HG03432 (cell line): ENCODE measurements around the gene REN.
A peak's percentile ranks its signal among the peaks of the same experiment; 100 is the strongest.

Source experiments
- ATAC-seq: cut with Tn5 transposase; IDR thresholded peaks from one replicate; pipeline ENCODE4 v1.9.1; 2021; ENCODE audit warnings: mild to moderate bottlenecking, moderate library complexity; ENCODE audit not compliant: unreplicated experiment

REN gene

DNA sequence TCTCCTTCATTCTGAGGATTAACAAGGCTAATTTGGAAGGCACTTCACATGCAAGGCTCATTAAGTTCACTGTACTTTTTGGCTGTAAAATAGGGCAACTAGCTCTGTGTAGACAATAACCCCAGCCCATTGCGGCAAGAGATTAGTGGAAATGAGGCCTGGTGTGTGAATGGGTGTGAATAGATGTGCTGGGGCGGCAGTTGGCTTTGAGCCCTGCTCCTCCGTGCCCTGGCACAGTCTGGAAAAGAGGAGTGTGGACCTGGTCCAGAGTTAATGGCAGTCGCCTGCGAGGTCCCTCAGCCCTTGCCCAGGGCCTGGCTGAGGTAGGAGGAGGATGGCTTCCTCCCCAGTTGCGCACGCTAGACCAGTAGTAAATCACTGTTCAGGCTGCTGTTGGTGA lies 25.3 kb upstream of the REN start:
- ATAC-seq: no peak

DNA sequence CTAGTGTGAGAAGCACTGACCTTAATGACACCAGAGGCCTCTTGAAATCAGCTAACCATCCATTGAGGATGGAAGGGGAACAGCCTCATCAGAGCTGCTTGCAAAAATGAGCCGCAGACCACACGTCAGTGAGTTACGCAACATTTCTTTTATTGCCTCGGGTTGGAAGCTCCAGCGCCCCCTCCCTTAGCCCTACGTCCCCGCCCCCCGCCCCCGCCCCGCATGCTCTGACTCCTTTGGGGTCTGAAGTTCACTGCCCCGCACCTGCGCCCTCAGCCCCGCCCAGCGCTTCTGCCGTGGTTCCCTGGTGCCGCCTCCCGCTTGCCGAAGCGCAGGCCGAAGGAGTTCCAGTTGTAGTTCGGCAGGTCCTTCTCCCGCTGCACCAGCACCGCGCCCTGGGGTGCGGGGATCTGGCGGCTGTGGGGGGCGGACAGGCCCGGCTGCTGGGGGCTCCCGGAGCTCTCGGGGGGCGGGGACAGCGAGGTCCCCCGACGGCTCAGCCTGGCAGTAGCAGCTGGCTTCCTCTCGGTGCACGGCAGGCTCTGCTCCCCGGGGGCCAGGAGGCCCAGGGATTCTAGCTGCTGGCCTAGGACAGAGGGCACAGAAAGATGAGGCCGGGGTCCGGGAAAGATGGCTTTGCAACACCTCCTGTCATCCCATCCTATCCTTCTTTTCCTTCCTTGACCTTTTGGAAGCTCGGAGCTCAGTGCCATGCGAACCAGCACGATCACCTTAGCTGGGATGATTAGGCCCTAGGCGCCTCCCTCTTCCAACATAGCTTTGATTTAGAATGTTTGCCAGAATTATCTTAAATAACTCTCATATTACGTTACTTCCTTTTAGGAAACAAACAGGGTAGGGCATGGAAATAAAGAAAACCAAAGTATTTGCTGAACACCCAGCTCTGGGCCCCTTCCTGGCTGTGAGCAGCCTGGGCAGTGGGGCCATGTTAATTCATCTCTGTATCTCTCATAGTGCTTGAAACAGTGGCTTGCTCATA lies 24.4 kb upstream of the REN start:
- ATAC-seq: no peak

DNA sequence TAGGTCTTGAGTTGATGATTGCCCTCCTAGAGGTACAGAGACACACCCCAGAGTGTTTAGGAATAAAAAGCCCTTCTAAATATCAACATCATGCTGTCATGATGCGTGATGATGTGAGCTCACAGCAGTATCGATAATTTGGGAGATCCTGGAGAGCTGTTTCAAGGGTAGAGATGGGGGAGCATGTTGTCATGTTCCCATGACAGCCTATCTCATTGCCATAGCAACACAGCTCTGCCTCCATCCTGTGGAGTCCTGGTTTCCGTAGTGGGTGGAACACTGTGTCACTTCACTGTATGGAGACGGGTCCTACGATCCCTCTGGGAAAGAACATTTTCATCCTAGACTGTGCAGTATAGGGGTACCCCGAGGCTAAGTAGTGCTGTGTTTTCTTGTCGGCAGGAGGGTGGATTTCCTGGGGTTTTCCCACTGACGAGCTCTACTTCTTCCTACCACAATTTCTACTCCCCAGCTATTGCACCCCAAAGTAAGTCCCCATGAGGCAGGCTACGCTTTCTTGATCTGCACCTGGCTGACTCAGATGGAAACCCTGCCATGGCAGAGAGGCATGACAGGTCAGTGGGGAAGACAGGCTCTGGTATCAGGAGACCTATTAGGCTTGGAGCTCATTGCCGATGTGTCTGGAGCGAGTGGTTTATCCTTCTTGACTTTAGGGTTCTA lies 23.0 kb upstream of the REN start:
- ATAC-seq: no peak

DNA sequence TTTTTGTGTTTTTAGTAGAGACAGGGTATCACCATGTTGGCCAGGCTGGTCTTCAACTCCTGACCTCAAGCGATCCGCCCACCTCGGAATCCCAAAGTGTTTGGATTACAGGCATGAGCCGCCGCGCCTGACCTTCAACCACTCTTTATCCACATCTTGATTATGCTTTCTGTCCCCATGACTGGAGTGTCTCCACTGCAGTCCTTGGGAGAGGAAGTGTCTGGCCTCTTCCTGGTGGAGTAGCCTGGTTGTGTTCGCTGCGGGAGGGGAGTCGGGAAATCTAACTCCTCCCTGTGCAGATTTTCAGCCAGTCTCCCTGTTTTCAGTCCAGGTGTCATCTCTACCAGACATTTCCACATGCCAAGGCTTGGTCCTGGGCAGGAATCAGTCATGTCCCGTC lies 20.5 kb upstream of the REN start:
- ATAC-seq: no peak

DNA sequence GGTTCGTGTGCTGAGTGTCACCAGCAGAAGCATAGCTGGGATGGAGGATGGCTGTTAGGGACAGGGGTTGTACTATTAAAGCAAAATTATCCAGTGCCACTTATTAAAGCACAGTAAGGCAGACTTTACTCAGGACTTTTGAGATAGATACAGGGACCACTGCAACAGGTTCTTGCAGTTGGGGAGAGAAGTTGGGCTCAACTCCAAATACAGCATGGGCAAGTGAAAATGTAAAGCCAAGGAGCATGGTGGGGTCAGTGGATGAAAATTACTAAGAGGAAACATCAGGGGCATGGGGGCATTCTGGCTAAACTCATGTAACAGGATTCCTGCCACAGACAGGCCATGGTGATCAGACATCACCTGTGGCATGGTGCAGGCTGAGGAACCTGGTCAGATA lies 15.0 kb upstream of the REN start:
- ATAC-seq: no peak

DNA sequence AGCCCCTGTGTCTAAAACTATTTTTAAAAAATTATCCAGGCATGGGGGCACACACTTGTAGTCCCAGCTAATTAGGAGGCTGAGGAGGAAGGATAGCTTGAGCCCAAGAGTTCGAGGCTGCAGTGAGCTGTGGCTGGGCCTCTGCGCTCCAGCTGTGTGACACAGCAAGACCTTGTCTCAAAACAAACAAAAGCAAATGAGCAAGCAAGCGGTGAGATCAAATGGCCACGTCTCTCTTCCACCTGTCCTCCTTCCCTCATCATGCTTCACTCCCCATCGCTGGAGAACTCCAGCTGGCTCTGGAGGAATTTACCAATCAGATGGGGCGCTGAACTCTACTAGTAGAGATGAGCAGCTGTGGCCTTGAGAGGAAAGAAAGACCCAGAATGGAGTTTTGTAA lies 14.0 kb upstream of the REN start:
- no peak for ATAC-seq

DNA sequence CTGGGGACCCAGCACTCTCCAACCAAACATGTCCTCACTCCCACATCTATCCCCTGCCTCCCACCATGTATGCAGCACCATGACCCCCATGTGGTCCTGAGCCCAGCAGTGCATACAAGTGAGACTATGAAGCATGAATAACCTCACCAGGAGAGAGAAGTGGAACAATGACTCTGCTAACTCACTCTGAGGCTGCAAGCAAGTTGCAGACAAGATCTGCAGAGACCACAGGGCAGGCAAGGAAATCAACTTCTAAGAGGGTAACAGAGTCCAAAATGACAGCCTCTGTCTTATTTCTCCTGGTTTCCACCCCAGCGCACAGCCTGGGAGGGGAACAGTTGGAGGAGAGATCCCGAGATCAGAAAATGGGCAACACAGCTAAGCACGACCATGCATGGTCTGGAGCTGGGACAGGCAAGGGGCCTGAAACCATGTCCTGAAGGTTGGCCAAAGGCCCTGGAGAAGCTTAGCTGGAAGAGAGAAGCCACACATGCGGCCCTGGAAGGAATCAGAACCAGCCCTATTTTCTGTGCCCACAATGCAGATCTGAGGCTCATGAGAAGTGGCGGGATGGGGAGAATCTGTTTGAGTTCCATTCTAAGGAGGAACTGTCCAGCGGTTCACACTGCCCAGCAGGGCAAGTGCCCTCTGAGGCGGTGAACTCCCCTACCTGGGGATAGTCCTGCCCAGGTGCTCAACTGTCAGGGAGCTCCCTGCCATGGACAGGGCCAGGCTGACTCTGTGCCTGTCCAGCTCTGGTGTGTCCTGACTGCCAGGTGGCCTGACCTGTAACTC lies 12.5 kb upstream of the REN start:
- ATAC-seq: no peak

DNA sequence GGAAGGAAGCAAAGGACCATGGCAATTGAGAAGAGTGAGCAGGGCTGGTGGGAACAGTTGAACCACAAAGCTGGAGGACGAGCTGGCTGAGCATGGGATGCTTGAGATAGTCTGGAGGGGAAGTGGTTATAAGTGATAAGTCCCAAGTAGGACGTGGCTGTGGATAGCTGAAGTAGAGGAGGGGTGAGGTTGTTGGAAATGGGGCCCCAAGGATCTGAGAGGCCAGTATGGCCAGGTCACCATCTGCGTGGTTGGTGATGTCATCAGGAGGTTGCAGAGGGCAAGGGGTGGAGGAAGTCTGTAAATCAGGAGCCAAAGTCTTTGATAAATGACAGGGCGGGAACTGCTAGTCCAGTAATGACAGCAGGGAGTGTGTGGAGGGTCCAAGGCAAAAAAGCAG lies 11.0 kb upstream of the REN start:
- no peak for ATAC-seq

DNA sequence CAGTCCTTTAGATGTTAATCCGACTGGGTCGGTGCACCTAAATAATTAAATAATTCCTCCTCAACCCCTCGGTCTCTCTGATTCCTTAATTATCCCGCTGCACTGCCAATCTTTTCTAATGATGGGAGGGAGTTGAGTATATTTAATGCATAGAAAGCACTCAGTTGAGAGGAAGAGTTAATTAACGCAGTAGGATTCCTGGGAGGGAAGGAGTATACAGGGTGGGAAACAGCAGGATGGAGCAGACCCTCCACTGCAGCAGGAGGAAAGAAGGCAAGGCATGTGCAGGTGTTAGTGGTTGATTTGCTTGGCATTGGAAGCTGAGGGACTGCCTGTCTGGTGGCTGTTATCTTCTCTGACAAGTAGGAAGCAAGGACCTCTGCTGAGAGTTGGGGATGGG lies 9.9 kb upstream of the REN start:
- ATAC-seq: no peak

DNA sequence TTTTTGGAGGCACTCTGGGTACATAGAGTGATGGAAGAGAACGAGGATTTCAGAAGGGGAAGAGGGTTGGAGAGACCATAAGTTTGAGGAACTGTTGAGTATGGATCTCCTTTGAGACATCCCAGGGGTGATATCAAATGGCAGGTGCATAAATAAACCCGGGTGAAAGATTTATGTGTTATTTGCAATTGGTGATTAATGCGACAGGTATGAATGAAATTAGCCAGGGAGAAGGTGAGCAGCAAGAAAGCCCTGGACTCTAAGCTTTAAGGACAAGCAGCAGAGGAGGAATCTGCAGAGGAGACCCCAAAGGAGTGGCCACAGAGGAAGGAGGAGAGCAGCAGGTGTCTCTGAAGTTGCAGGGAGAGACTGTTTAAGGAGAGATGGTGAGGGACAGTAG lies 8.8 kb upstream of the REN start:
- no peak for ATAC-seq

DNA sequence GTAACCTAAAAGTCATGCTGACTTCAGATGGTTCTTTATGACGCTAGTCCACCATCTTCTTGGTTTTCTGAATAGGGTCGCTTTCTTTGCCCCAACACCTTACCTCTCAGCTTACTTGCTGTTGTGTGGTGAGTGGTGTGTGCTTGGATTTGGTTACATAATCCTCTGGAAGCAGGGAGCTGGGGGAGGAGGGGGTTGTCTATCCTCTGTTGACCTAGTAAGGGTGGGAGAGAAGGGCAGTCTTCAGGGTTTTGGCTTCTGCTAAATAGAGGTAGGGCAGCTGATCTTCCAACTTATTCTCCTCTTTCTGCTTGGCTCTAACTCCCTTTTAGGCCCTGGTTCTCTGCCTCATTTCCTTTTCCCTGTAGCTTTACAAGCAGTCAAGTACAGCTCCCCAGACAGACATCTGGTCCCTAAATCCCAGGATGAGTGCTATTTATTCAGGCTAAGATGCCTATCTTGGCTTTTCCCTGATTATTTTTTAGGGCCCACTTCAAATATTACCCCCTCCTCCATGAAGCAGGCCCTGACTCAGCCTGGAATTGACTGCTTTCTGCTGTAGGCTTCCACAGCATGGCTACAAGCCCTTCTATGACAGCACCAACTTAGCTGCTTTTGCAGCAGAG lies 6.4 kb upstream of the REN start:
- no peak for ATAC-seq

DNA sequence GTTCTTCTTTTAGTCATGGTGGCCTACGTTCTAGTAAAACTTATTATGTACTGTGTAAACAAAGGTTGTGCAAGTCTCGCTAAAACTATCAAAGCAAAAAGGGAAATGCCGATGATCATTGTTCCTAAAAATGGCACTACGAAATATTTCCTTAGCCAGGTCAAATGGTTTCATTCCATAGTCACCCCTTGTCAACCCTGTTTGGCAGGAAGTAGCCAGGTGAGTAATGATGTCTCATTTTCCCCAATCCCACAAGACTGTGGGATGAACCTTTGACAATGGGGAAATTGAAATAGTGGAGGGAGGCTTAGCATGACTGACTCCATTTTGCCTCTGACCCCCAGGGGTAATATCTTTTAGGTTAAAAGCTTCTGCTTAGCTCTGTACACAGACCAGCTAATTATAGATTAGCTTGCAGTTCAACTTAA lies 5.6 kb upstream of the REN start:
- ATAC-seq: no peak

DNA sequence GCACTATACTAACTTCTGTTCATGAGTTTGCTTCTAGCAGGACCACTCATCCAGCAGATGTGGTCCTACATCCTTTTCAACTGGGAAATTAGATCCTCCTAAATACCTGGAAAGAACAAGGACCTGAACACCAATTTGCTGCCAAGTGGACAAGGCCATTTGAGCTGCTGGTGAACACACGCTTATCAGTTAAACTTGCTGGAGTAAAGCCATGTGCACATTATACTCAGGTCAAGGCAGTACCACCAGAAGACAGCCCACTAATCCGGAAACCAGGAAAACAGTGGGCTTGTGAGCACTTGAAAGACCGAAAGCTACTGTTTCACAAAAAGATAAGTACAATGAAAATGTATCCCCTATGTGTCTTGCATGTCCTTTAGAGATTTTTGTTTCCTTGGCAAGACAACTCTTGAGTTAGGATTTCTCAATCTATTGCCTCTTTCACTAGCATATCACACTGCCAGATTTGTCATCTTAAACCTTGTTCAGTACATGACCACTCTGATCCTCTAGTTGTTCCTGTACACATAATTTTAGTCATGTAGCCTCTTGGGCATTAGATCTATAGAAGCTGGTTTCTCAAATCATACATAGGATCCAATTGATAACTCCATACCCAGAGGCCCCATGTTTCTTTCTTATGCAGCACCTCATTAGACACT lies 4.5 kb upstream of the REN start:
- ATAC-seq: no peak

DNA sequence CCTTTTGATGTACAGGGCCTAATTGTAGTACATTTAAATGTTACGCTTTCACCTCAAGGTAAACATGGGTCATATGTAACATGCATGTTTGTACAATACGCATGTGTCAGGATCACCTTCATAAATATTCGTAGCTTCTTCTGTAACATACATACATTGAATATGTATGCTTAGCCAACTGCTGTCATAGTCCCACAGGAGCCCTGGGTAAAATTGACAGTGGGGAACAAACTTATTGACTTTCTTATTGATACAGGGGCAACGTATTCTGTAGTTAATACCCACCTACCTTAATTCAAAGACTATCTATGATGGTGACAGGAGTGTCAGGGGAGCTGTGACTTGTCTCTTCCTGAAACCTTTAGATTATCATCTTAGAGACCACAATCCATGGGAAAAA lies 3.7 kb upstream of the REN start:
- no peak for ATAC-seq

DNA sequence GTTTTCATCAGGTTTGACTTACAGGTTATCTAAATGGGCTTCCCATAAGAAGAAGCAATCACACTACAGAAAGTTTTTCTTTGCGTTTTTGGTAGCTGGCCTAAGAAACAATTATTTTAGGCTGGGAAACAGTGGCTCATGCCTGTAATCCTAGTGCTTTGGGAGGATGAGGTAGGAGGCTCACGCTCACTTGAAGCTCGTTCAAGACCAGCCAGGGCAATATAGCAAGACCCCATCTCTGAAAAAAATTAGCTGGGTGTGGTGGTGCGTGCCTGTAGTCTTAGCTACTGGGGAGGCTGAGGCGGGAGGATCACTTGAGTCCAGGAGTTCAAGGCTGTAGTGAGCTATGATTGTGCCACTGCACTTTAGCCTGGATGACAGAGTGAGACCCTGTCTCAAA lies 1.6 kb upstream of the REN start:
- no peak for ATAC-seq

DNA sequence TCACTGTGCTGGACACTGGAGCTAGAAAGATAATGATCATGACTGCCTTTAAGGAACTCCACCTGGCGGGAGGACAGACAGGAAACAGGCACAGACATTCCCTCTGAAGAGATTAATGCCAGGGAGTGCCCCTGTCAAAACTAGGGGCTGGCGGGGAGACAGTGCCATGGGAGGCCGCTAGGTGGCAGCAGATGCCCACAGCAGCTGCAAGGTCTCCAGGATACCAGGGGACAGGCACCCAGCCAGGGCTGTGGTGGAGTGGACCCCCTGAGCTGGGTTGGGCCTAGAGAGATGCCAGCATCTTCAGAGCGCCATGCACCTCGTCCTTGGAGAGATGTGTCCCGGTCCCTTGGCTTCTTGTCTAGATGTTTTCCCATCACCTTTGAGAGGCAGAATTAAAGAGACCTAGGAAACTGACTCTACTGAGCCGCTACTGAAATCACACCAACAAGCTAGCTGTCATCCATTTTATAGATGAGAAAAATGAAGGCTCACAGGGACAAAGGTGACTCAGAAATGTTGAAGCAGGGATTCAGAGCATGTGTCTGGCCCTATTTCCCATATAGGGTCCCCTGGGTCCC lies 3.6 kb downstream of the REN start:
- ATAC-seq: peak; percentile 60

DNA sequence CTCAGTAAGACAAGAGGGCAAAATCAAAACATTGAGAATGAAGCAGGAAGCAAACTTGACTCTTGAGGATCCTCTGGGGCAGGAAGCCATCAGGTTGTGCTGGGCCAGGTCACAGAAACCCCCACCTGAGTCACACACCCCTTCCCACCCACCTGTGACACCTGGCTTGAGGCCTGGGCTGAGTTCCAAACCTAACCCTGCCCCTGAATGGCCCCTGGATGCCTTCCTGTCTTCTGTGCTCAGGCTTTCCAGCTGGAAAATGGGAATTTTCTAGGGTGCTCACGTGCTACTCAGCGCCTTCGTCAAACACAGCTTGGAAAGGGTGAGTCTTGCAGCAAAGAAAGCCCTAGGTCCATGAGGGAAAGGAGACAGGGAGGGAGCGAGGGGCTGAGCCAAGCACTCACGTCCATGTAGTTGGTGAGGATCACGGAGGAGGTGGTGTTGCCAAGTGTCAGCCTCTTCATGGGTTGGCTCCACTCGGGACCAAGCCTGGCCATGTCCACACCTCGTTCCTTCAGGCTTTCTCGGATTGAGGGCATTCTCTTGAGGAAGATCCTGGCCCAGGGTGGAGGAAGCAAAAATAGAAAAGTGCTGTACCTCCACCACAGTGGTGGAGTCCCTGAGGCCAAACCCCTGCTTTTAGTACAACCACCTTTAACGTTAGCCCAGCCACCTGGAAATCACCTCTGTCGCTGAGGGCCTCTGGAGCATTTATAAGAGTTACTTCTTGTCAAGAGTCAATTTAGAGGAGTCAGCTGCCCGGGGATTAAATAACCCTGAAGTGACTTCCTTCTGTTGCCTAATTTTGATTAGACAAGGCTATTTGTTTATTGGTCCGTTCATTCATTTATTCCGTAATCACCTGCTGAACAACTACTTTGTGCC lies 4.3 kb downstream of the REN start:
- no peak for ATAC-seq

DNA sequence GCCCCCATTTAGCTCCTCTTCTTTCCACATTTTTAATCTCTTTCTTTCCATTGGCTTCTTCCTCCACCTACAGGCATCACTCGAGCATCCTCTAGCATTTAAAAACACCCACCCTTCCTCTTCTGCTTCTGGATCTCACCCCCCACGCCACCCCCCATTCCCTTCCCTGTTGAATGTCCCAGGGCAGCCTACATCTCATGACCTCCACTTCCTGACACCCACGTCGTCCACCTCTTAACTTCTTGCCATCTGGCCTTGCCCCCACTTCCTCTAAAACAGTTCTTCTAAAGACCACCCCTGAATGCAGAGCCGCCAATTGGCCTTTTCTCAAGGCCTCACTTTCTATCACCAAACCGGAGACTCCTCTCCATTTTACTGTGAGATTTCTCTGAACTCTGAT lies 8.2 kb downstream of the REN start:
- ATAC-seq: no peak

DNA sequence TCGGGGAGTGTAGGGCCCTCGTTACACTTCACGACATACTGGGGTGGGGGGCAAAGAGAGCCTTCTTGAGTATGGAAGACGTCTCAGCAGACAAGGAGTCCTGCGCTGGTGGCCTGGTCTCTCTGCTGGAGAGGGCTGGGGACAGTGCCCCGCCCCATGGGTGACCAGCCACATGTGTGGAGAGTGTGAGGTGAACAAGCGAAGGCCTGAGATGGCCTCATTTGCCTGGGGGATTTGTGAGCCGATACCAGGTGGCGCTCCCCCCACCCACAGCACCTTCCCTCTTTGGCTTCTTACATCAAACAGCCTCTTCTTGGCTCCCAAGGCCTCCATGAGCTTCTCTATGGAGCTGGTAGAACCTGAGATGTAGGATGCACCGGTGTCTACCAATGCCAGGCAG lies 10.3 kb downstream of the REN start:
- ATAC-seq: no peak
